HCT116 (cell line): ENCODE measurements around the gene ATM. TPM values are rescaled to one million over a fixed set of nuclear protein-coding genes. Genes with fewer than 3 reads are reported as not detected.

Source experiments
- ATAC-seq: fragments of 200-7000 bp; cut with Tn5 transposase; 2 replicates; pipeline ENCODE4 v1.9.1; 2020; ENCODE audit warnings: mild to moderate bottlenecking, moderate library complexity
- BruUV-seq: library from RNA; stranded (reverse); fragments of 400-500 nt; replicated peaks from 2 replicates; lab custom pipeline; 2021; lab: Mats Ljungman, UMichigan
- CTCF ChIA-PET: fragments of 300-600 bp; sonication (Branson Sonifier 250); formaldehyde crosslinking; loops from one replicate; lab custom pipeline; 2021; ENCODE audit warnings: antibody characterized with exemption; lab: Charles Lee
- POLR2A ChIA-PET: fragments of 300-600, 350-600 bp; sonication (Branson Sonifier 250); formaldehyde crosslinking; loops from one replicate; lab custom pipeline; 2021; ENCODE audit warnings: antibody characterized with exemption; lab: Charles Lee
- RAD21 ChIA-PET, 2 experiments: fragments of 300-600 bp; sonication (Branson Sonifier 250); formaldehyde crosslinking; loops; one replicate each; lab custom pipeline; 2023; ENCODE audit warnings: low total read pairs in 2 of 2; ENCODE audit not compliant: uncharacterized antibody in 2 of 2, unreplicated experiment in 2 of 2, low non-redundant PET in 1 of 2; lab: Charles Lee
- DNase-seq: peaks from one replicate; pipeline ENCODE4 v3.0.0-alpha.2; 2010; ENCODE audit warnings: low read depth, low spot score
- H2AFZ ChIP-seq: fragments of 200-600 bp; shearing (Covaris generic), sonication (generic); 2 replicates; pipeline ENCODE4 v1.6.1; 2017; ENCODE audit warnings: low read depth, mixed run types, mixed read lengths, antibody characterized with exemption, low read length; ENCODE audit not compliant: poor library complexity, severe bottlenecking
- H3K27ac ChIP-seq: 2 replicates; pipeline ENCODE4 v1.5.1; 2012; ENCODE audit warnings: low read depth, low read length
- H3K27me3 ChIP-seq: fragments of 200-600 bp; sonication (generic); 2 replicates; pipeline ENCODE4 v1.6.1; 2016; ENCODE audit warnings: mixed run types, low read length, mixed read lengths; ENCODE audit not compliant: insufficient read depth
- H3K36me3 ChIP-seq, 2 experiments: fragments of 200-500 bp in 1 of 2; fragments of 200-600 bp in 1 of 2; sonication (Bioruptor generic) in 1 of 2; sonication (generic) in 1 of 2; 2 replicates each; pipeline versions ENCODE4 v1.5.1 to v1.6.1; 2014 to 2016; ENCODE audit warnings: low read length in 2 of 2, inconsistent platforms in 1 of 2, mixed read lengths in 1 of 2, mixed run types in 1 of 2; ENCODE audit not compliant: insufficient read depth in 2 of 2, control insufficient read depth in 1 of 2
- H3K4me1 ChIP-seq, 2 experiments: fragments of 200-600 bp in 1 of 2; sonication (generic) in 1 of 2; 2 replicates each; pipeline versions ENCODE4 v1.5.1 to v1.6.1; 2012 to 2017; ENCODE audit warnings: low read length in 2 of 2, inconsistent platforms in 1 of 2, mild to moderate bottlenecking in 1 of 2, mixed read lengths in 1 of 2, mixed run types in 1 of 2, moderate library complexity in 1 of 2; ENCODE audit not compliant: insufficient read depth in 2 of 2, control insufficient read depth in 1 of 2
- H3K4me2 ChIP-seq: fragments of 200-600 bp; sonication (generic); 2 replicates; pipeline ENCODE4 v1.6.1; 2017; ENCODE audit warnings: mixed run types, low read length, mixed read lengths
- H3K4me3 ChIP-seq, 2 experiments: fragments of 200-600 bp in 1 of 2; sonication (generic) in 1 of 2; replicated peaks in 1 of 2; 2 replicates each; pipeline ENCODE4 v1.5.1; 2011 to 2016; ENCODE audit warnings: low read length in 2 of 2, control low read depth in 1 of 2, low read depth in 1 of 2, mild to moderate bottlenecking in 1 of 2, mixed read lengths in 1 of 2, mixed run types in 1 of 2
- H3K79me2 ChIP-seq: fragments of 200-600 bp; sonication (generic); 2 replicates; pipeline ENCODE4 v1.6.1; 2017; ENCODE audit warnings: mild to moderate bottlenecking, mixed run types, low read length, moderate library complexity, mixed read lengths; ENCODE audit not compliant: insufficient read depth
- H3K9ac ChIP-seq: fragments of 200-600 bp; sonication (generic); 2 replicates; pipeline ENCODE4 v1.6.1; 2016; ENCODE audit warnings: low read length, mixed read lengths
- H3K9me2 ChIP-seq: fragments of 200-600 bp; sonication (generic), shearing (Covaris generic); 2 replicates; pipeline ENCODE4 v1.6.1; 2017; ENCODE audit warnings: mixed run types, mild to moderate bottlenecking, moderate library complexity; ENCODE audit not compliant: insufficient read depth
- H3K9me3 ChIP-seq, 2 experiments: fragments of 200-500 bp in 1 of 2; fragments of 200-600 bp in 1 of 2; sonication (Bioruptor generic) in 1 of 2; sonication (generic) in 1 of 2; 2 replicates each; pipeline ENCODE4 v1.6.1; 2014 to 2017; ENCODE audit warnings: low read length in 2 of 2, mixed read lengths in 2 of 2, inconsistent platforms in 1 of 2, low read depth in 1 of 2, mild to moderate bottlenecking in 1 of 2, mixed run types in 1 of 2, moderate library complexity in 1 of 2; ENCODE audit not compliant: control insufficient read depth in 1 of 2, insufficient read depth in 1 of 2
- H4K20me1 ChIP-seq: fragments of 200-600 bp; sonication (generic), shearing (Covaris generic); 2 replicates; pipeline ENCODE4 v1.6.1; 2017; ENCODE audit warnings: mixed run types, mild to moderate bottlenecking, moderate library complexity; ENCODE audit not compliant: insufficient read depth
- CEBPB ChIP-seq: IDR thresholded peaks from 2 replicates; pipeline ENCODE4 v1.6.1; 2012; ENCODE audit warnings: low read depth
- EGR1 ChIP-seq: IDR thresholded peaks from 2 replicates; pipeline ENCODE4 v1.6.1; 2012; ENCODE audit warnings: low read depth
- JUND ChIP-seq: IDR thresholded peaks from 2 replicates; pipeline ENCODE4 v1.6.1; 2012
- REST ChIP-seq: IDR thresholded peaks from 2 replicates; pipeline ENCODE4 v1.6.1; 2012; ENCODE audit warnings: low read depth
- ZBTB33 ChIP-seq: IDR thresholded peaks from 2 replicates; pipeline ENCODE4 v1.6.1; 2011; ENCODE audit warnings: mild to moderate bottlenecking, low read length, moderate library complexity; ENCODE audit not compliant: insufficient replicate concordance; ENCODE audit errors: extremely low read depth
- ZNF274 ChIP-seq: fragments of 200-500 bp; sonication (Bioruptor generic); IDR thresholded peaks from 2 replicates; pipeline ENCODE4 v1.6.1; 2014; ENCODE audit warnings: mild to moderate bottlenecking, low read depth, low read length, inconsistent platforms
- intact Hi-C: fragments of 100-400 bp; cut with micrococcal nuclease; formaldehyde crosslinking; loops from 2 replicates; pipeline ENCODE4 v1.10.0; 2022
- total RNA-seq: library from RNA; stranded (reverse); gene quantifications from one replicate; pipeline ENCODE4 v1.2.1, GENCODE V29; 2021; ENCODE audit not compliant: unreplicated experiment
- TF ChIP-seq, protein P1 (sequence below), 3 experiments: fragments of 200-600 bp in 1 of 3; sonication (generic) in 1 of 3; IDR thresholded peaks in 2 of 3; conservative IDR thresholded peaks in 1 of 3; 2 replicates each; pipeline ENCODE4 v1.5.1; 2012 to 2017; ENCODE audit warnings: low read depth in 2 of 3, low read length in 2 of 3, antibody characterized with exemption in 1 of 3, borderline replicate concordance in 1 of 3, control low read depth in 1 of 3, mild to moderate bottlenecking in 1 of 3, mixed read lengths in 1 of 3, mixed run types in 1 of 3, moderate library complexity in 1 of 3; ENCODE audit not compliant: insufficient read depth in 1 of 3
- TF ChIP-seq, protein P2 (sequence below): IDR thresholded peaks from 2 replicates; pipeline ENCODE4 v1.6.1; 2012

Gene ATM
- total RNA-seq, 1 experiment from 2014 or later: 32.2 TPM

DNA sequence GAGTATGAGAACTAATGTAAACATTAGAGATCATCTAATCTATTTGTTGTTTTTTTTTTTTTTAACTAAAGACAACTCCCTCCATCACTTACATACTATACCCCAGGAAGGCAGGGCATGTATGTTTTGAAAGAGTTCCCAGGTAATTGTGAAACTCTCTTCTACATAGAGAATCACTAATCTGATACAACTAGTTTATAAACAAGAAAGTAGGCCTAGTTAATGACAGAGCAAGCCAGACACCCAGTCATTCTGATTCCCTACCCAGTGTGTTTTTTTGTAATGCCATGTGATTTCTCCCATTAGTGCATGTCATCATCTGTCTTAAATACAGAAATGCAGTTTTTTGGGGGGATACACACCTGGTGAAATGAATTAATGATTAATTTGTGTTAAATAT, 123.6 kb downstream of the ATM start:
- BruUV-seq: no TSS peak
- no peaks in the 10 kb centered on the region for H3K27me3 ChIP-seq
- H3K4me3 ChIP-seq: no peak overlapping the region
- no peak overlapping the region for H3K27ac ChIP-seq
- H3K9me3 ChIP-seq: no peaks in the 10 kb centered on the region
- H3K9ac ChIP-seq: no peak overlapping the region
- DNase-seq (no peak), ATAC-seq (no peak)
- TF ChIP-seq ZNF274 (no peak), CEBPB (no peak), ZBTB33 (no peak), EGR1 (no peak), JUND (no peak), REST (no peak)
- TF ChIP-seq, protein P1, sequence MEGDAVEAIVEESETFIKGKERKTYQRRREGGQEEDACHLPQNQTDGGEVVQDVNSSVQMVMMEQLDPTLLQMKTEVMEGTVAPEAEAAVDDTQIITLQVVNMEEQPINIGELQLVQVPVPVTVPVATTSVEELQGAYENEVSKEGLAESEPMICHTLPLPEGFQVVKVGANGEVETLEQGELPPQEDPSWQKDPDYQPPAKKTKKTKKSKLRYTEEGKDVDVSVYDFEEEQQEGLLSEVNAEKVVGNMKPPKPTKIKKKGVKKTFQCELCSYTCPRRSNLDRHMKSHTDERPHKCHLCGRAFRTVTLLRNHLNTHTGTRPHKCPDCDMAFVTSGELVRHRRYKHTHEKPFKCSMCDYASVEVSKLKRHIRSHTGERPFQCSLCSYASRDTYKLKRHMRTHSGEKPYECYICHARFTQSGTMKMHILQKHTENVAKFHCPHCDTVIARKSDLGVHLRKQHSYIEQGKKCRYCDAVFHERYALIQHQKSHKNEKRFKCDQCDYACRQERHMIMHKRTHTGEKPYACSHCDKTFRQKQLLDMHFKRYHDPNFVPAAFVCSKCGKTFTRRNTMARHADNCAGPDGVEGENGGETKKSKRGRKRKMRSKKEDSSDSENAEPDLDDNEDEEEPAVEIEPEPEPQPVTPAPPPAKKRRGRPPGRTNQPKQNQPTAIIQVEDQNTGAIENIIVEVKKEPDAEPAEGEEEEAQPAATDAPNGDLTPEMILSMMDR (IDR thresholded peaks at IDR 0.05 in 2 of 3, conservative IDR thresholded peaks at IDR 0.05 in 1 of 3; ENCODE audit: borderline replicate concordance in 1 of 3, insufficient read depth in 1 of 3, low read depth in 2 of 3, low read length in 2 of 3): no peak
- TF ChIP-seq, protein P2, sequence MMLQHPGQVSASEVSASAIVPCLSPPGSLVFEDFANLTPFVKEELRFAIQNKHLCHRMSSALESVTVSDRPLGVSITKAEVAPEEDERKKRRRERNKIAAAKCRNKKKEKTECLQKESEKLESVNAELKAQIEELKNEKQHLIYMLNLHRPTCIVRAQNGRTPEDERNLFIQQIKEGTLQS: no peak
- intact Hi-C loops: no loop called here
- ChIA-PET RAD21 (no interaction called here), POLR2A (no interaction called here), CTCF (no interaction called here)
- no peaks in the 10 kb centered on the region for H3K4me1 ChIP-seq
- no peak overlapping the region for H2AFZ ChIP-seq
- H3K79me2 ChIP-seq: no peaks in the 10 kb centered on the region
- no peak overlapping the region for H3K4me2 ChIP-seq
- H4K20me1 ChIP-seq: no peaks in the 10 kb centered on the region
- no peaks in the 10 kb centered on the region for H3K9me2 ChIP-seq
- H3K36me3 ChIP-seq: peaks cover 0 to 4% of the 10 kb centered on the region in 2 experiments; a peak in 1 of 4 replicates
